HG03066 (cell line): Measurements from ENCODE around the gene SLC6A8.
A peak's percentile ranks its signal among the peaks of the same experiment; 100 is the strongest.
"Not testable (repeated sequence)": the region's sequence is repeated elsewhere in the genome, so short reads cannot be mapped to it uniquely, and the experiment has no call there.

Source experiments
- ATAC-seq: cut with Tn5 transposase; IDR thresholded peaks from one replicate; pipeline ENCODE4 v1.9.1; 2021; ENCODE audit warnings: low read depth; ENCODE audit not compliant: unreplicated experiment

Gene SLC6A8

GRCh38 chrX:153704021-153704526 lies 16.3 kb downstream of the SLC6A8 start:
- ATAC-seq = no peak

GRCh38 chrX:153704631-153705402 lies 17.1 kb downstream of the SLC6A8 start:
- ATAC-seq = not testable (repeated sequence)

- not testable (repeated sequence) for ATAC-seq
These were observed 17.8 kb downstream of the SLC6A8 start for GRCh38 chrX:153705403-153706060.

- no peak for ATAC-seq
These were observed 19.1 kb downstream of the SLC6A8 start for GRCh38 chrX:153706799-153707198.

- ATAC-seq = no peak
These were observed 19.7 kb downstream of the SLC6A8 start for GRCh38 chrX:153707406-153707805.

GRCh38 chrX:153708415-153708814 lies 20.7 kb downstream of the SLC6A8 start:
- no peak for ATAC-seq

- no peak for ATAC-seq
These were observed 22.3 kb downstream of the SLC6A8 start for GRCh38 chrX:153709726-153710674.

- ATAC-seq = no peak
These were observed 26.5 kb downstream of the SLC6A8 start for GRCh38 chrX:153714256-153714655.

- ATAC-seq = no peak
These were observed 29.7 kb downstream of the SLC6A8 start for GRCh38 chrX:153717445-153717844.

GRCh38 chrX:153719238-153719637 lies 31.5 kb downstream of the SLC6A8 start:
- ATAC-seq = no peak

- ATAC-seq = no peak
These were observed 32.0 kb downstream of the SLC6A8 start for GRCh38 chrX:153719701-153720100.

GRCh38 chrX:153722704-153723350 lies 35.1 kb downstream of the SLC6A8 start:
- no peak for ATAC-seq

GRCh38 chrX:153723351-153724251 lies 35.9 kb downstream of the SLC6A8 start:
- peak; percentile 27 for ATAC-seq

- ATAC-seq = peak; percentile 57
These were observed 36.7 kb downstream of the SLC6A8 start, which contains the start of the genes ABCD1 and BCAP31 for GRCh38 chrX:153724252-153725038. Gene ABCD1, plus strand, starts transcription at chrX:153724856. Its CDS starts 411 bp downstream, at chrX:153725267. Gene BCAP31, minus strand, starts transcription at chrX:153724387. Its CDS starts 1,143 bp downstream, at chrX:153723244.

- no peak for ATAC-seq
These were observed 37.5 kb downstream of the SLC6A8 start for GRCh38 chrX:153725039-153725831.

- ATAC-seq = no peak
These were observed 38.1 kb downstream of the SLC6A8 start for GRCh38 chrX:153725832-153726285.
